ENCODE results near the gene ADAMTS18.

ADAMTS18 gene

DNA sequence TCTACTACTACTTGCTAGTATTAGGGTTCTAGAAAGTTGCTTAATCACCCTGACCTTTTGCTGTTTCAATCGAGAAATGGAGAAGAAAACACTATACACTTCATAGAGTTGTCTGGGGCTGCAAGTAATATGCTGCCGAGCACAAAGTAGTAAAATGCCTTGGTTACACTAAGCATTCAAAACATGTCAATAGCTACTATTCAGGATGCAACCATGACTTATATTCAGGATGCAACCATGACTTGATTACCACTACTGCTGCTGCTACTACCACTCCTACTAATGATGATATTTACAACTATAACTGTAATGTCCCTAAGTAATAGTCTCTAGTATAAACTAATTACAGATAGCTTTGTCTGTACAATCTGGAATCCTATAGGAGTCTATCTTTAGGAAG lies 35.3 kb downstream of the ADAMTS18 start:
- Histone ChIP-seq H3K4me3 (ENCODE audit: low read depth, low read length) (no peak overlapping the region), H3K9me3 (ENCODE audit: control insufficient read depth, insufficient read depth, low read depth, low read length) (no peaks in the 10 kb centered on the region), H3K36me3 (ENCODE audit: control insufficient read depth in 2 of 2, insufficient read depth in 1 of 2, low read length in 2 of 2) (no peaks in the 10 kb centered on the region), H3K27ac (ENCODE audit: extremely low read depth, low read depth, low read length) (no peak overlapping the region), H3K4me1 (ENCODE audit: control insufficient read depth, insufficient read depth, low read length) (peaks cover 3% of the 10 kb centered on the region; the same call in 1 of the 2 replicates)
- ChIA-PET POLR2A (no interaction called here), CTCF (no interaction called here)
- TF ChIP-seq IKZF3 (tag by site-specific recombination; IDR thresholded peaks at IDR 0.05) (no peak), SETDB1 (IDR thresholded peaks at IDR 0.05; ENCODE audit: insufficient read length, low read length) (no peak), ZBTB17 (tag by site-specific recombination; IDR thresholded peaks at IDR 0.05) (no peak)

DNA sequence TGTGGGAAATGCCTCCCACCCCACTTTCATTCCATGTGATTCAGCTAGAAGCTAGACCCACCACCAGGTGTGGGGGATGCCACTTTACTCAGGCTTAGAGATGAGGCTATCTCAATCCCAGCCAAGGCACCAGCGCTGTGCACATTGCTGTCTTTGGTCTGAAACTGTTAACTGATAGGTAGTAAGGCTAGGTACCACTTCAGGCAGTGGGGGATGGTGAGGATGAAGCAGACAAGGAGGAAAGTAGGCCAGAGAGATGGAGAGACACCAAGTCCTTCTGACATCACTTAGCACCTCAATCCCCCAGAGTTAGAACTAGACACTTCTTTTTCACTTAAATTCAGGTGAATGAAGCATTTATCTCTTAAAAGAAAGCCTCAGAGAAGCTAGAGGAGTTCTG lies 35.8 kb downstream of the ADAMTS18 start:
- Histone ChIP-seq H3K9me3 (ENCODE audit: control insufficient read depth, insufficient read depth, low read depth, low read length) (no peaks in the 10 kb centered on the region), H3K4me1 (ENCODE audit: control insufficient read depth, insufficient read depth, low read length) (0 out of 2 replicates have a peak, but pooled peaks cover 3% of the 10 kb centered on the region), H3K27ac (ENCODE audit: extremely low read depth, low read depth, low read length) (no peak overlapping the region), H3K36me3 (ENCODE audit: control insufficient read depth in 2 of 2, insufficient read depth in 1 of 2, low read length in 2 of 2) (no peaks in the 10 kb centered on the region), H3K4me3 (ENCODE audit: low read depth, low read length) (no peak overlapping the region)
- TF ChIP-seq, protein P1, sequence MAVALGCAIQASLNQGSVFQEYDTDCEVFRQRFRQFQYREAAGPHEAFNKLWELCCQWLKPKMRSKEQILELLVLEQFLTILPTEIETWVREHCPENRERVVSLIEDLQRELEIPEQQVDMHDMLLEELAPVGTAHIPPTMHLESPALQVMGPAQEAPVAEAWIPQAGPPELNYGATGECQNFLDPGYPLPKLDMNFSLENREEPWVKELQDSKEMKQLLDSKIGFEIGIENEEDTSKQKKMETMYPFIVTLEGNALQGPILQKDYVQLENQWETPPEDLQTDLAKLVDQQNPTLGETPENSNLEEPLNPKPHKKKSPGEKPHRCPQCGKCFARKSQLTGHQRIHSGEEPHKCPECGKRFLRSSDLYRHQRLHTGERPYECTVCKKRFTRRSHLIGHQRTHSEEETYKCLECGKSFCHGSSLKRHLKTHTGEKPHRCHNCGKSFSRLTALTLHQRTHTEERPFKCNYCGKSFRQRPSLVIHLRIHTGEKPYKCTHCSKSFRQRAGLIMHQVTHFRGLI (tag by site-specific recombination; IDR thresholded peaks at IDR 0.05): no peak
- POLR2A ChIA-PET: no interaction called here
- CTCF ChIA-PET: no interaction called here

DNA sequence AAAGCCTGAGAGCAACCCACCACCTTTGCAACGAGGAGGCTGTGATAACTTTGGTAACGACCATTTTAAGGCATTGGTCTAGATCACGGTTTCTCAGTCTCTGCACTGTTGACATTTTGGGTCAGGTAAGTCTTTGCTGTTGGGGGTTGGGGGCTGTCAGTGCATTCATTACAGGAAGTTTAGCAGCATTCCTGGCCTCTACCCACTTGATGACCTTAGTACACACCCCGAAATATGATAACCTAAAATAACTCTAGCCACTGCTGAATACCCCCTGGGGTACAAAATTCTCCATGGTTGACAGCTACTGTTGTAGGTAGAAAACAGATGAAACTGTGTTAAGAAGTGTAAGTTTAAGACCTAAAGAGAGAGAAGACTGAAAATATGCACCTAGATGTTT lies 36.3 kb downstream of the ADAMTS18 start:
- H3K36me3 ChIP-seq (ENCODE audit: control insufficient read depth in 2 of 2, insufficient read depth in 1 of 2, low read length in 2 of 2): no peaks in the 10 kb centered on the region
- no peak overlapping the region for H3K4me3 ChIP-seq (ENCODE audit: low read depth, low read length)
- H3K27ac ChIP-seq (ENCODE audit: extremely low read depth, low read depth, low read length): no peak overlapping the region
- ChIA-PET CTCF (no interaction called here), POLR2A (no interaction called here)
- no peaks in the 10 kb centered on the region for H3K9me3 ChIP-seq (ENCODE audit: control insufficient read depth, insufficient read depth, low read depth, low read length)
- TF ChIP-seq ZNF341 (tag by site-specific recombination; IDR thresholded peaks at IDR 0.05; ENCODE audit: low read depth): no peak
- TF ChIP-seq TRIM28 (IDR thresholded peaks at IDR 0.05; ENCODE audit: borderline replicate concordance, low read length): no peak
- no peak for TF ChIP-seq ZFHX2 (tag by site-specific recombination; conservative IDR thresholded peaks at IDR 0.05)
- no peak for TF ChIP-seq ZIC2 (tag by site-specific recombination; IDR thresholded peaks at IDR 0.05)
- TF ChIP-seq TCF7L2 (IDR thresholded peaks at IDR 0.05; ENCODE audit: borderline replicate concordance, low read depth, low read length): no peak
- no peak for TF ChIP-seq ZFP37 (tag by site-specific recombination; IDR thresholded peaks at IDR 0.05)
- TF ChIP-seq ZBTB7A (tag by site-specific recombination; IDR thresholded peaks at IDR 0.05; ENCODE audit: low read depth): no peak
- no peak for TF ChIP-seq ZNF610 (tag by site-specific recombination; IDR thresholded peaks at IDR 0.05; ENCODE audit: borderline replicate concordance)
- TF ChIP-seq ZNF529 (tag by site-specific recombination; IDR thresholded peaks at IDR 0.05; ENCODE audit: insufficient replicate concordance): no peak
- TF ChIP-seq ZNF76 (tag by site-specific recombination; IDR thresholded peaks at IDR 0.05; ENCODE audit: borderline replicate concordance, low read depth): no peak
- TF ChIP-seq, protein P2, sequence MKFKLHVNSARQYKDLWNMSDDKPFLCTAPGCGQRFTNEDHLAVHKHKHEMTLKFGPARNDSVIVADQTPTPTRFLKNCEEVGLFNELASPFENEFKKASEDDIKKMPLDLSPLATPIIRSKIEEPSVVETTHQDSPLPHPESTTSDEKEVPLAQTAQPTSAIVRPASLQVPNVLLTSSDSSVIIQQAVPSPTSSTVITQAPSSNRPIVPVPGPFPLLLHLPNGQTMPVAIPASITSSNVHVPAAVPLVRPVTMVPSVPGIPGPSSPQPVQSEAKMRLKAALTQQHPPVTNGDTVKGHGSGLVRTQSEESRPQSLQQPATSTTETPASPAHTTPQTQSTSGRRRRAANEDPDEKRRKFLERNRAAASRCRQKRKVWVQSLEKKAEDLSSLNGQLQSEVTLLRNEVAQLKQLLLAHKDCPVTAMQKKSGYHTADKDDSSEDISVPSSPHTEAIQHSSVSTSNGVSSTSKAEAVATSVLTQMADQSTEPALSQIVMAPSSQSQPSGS (tag by site-specific recombination; IDR thresholded peaks at IDR 0.05; ENCODE audit: low read depth): no peak
- TF ChIP-seq GFI1B (tag by site-specific recombination; IDR thresholded peaks at IDR 0.05): no peak
- TF ChIP-seq WT1 (tag by site-specific recombination; IDR thresholded peaks at IDR 0.05): no peak
- TF ChIP-seq, protein P3, sequence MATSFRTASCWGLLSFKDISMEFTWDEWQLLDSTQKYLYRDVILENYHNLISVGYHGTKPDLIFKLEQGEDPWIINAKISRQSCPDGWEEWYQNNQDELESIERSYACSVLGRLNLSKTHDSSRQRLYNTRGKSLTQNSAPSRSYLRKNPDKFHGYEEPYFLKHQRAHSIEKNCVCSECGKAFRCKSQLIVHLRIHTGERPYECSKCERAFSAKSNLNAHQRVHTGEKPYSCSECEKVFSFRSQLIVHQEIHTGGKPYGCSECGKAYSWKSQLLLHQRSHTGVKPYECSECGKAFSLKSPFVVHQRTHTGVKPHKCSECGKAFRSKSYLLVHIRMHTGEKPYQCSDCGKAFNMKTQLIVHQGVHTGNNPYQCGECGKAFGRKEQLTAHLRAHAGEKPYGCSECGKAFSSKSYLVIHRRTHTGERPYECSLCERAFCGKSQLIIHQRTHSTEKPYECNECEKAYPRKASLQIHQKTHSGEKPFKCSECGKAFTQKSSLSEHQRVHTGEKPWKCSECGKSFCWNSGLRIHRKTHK (tag by site-specific recombination; IDR thresholded peaks at IDR 0.05): no peak
- TF ChIP-seq ZNF791 (tag by site-specific recombination; IDR thresholded peaks at IDR 0.05): no peak
- 0 out of 2 replicates have a peak, but pooled peaks cover 3% of the 10 kb centered on the region for H3K4me1 ChIP-seq (ENCODE audit: control insufficient read depth, insufficient read depth, low read length)

Data from HEK293 (cell line).